GM18520 (cell line): Measurements from ENCODE around the gene RBKS.
"Not testable (repeated sequence)": the region's sequence is repeated elsewhere in the genome, so short reads cannot be mapped to it uniquely, and the experiment has no call there.

Experiments used
- ATAC-seq: cut with Tn5 transposase; IDR thresholded peaks from one replicate; pipeline ENCODE4 v1.9.1; 2021; ENCODE audit not compliant: unreplicated experiment

Gene RBKS

DNA sequence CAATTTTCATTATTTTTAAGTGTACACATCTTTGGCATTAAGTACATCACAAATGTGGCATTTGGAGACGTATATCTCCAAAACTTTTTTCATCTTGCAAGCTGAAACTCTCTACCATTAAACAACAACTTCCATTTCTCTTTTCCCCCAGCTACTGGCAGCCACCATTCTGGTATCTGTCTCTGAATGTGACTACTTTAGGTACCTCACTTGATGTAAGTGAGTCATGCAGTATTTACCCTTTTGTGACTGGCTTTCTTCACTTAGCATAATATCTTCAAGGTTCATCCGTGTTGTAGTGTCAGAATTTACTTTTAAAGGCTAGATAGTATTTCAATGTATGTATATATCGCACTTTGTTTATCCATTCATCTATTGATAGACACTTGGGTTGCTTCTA is 17.4 kb upstream of the RBKS start:
- no peak for ATAC-seq

DNA sequence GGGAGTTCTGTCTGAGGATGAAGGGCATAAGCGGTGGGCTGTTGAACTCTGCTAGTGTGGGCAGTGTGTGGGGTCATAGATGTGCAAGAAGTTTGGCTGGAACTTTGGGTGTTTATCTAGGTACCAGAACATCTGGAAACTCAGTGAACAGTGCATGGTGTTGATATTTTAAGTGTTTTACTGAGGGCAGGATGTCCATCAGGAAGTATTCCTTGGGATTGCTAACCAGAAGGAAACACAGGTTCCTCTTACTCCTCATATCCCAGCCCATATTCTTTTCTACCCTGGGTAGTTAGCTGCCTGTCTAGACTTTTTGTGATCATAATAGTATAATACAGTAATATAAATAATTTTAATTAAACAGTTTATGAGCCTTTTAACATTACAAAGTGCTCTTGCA is 15.9 kb upstream of the RBKS start:
- no peak for ATAC-seq

DNA sequence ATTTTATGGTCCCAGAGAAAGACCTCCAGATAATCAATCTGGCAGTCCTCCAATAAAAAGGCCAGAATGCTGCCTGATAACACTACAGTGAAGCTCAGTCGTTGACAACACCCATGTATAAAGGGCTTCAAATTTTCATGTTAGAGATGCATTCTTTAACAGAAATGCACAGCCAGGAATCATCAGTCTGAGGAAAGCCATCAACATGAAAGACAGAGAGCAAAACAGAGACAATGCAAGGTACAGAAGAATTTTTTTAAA is 14.1 kb upstream of the RBKS start:
- ATAC-seq, result no peak

DNA sequence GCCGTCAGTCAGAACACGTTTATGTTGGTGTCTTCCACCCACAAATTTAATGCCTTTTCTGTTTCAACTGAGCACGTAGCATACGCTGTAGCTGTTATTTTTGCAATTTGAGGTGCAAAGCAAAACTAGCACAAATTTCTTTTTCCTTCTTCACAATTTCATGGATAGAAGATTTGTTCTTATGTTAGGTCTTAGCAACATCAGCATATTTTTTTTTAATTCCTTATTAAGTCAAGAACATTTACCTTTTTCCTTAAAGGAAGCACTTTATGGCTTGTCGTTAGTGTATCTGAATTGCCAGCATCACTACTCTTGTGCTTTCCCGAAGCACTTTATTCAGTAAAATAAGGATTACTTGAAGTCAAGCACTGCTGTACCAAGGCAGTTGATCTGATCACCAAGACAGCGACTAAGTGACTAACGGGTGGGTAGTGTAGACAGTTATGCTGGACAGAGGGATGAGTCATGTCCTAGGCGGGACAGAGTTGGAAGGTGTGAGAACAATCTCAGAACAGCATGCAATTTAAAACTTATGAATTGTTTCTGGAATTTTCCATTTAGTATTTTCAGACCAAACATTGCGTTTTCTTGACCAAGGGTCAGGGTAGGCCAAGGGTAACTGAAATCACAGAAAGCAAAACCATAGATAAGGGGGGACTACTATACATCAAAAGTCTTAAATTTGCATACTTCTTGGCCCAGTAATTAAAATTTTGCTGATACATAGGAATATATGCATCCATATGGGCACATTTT is 13.6 kb upstream of the RBKS start:
- ATAC-seq, result no peak

DNA sequence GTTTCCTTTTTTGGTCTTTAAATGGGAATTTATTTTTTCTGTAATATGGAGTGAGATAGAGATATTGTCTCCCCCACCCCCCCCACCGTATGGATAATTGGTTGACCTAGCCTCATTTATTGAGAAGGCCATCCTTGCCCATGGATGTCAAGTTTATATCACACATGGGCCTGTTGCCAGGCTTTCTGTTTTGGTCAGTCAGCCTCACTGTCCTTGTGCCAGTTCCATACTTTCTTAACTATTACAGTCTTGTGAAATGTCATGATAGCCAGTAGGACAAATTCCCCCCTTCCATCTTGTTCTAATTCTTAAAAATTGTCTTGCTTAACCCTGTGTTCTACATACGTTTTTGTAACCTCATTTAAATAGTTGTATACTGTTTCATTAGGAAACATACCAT is 12.8 kb upstream of the RBKS start:
- no peak for ATAC-seq

DNA sequence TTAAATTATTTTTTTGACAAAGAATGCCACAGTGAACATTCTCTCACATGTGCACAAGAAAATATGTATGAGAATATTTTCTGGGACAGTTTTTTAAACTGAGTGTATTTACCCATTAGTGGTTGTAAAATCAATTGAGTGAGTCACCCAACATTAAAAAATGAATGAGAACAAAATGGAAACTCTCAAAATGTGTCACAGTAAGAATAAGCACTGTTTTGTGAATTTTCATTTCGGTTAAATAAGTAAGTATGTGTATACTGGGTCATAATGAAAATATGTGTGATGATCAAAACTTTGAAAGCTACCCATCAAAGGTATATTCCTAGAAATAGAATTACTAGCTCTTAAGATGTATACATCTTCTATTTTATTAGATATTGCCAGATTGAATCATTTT is 11.9 kb upstream of the RBKS start:
- no peak for ATAC-seq

DNA sequence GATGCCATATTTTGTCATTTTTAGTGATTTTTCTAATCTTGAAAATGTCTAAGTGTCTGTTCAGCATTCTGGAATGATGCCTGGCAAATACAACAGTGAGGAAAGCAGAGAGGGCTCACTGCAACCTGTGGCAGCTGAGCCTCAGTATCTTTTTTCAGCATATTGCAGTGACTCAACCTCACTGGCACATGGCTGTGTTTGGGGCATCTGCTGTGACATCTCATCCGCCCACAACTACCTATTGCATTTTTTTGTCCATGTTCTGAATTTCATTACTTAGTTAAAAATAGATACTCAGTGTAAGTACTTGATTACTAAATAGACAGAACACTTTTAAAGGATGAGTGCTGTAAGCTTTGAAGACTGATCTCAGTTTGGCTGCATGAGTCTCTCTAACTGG is 11.0 kb upstream of the RBKS start:
- ATAC-seq, result no peak

DNA sequence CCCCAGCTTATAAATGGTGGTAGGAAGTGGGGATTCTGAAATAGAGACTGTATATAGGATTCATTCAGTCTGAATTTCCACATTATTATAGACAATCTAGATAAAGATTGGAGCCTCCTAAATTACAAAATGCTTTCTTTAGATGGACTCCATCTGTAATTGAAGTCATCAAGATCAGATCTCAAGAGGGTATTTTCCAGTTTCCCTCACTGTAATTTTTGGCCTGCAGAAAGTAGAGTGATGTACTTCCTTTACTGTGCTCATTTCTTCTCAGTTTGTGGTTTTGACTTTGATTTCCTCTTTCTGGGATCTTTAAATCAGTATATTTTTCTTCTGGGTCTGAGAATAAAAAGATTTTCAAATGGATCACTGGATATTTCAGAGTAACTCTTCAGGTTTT is 7.5 kb upstream of the RBKS start:
- no peak for ATAC-seq

DNA sequence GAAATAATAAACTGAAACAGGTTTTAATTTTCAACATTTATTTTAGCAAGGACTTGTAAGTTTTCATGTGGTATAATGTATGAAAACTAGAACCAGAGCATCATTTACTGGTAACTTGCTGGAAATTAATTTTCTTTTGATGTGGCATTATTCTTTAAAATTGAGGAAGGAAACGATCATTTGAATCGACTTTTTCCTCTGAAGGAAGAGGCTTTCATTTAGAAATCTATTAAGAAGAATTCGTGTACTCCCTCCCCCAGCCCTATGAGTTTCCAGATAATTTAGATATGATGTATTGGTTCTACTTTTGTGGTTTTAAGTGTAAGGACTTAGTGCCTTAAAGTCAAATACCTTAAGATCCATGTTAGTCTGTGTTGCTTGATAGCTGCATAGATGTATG is 2.8 kb upstream of the RBKS start:
- no peak for ATAC-seq

DNA sequence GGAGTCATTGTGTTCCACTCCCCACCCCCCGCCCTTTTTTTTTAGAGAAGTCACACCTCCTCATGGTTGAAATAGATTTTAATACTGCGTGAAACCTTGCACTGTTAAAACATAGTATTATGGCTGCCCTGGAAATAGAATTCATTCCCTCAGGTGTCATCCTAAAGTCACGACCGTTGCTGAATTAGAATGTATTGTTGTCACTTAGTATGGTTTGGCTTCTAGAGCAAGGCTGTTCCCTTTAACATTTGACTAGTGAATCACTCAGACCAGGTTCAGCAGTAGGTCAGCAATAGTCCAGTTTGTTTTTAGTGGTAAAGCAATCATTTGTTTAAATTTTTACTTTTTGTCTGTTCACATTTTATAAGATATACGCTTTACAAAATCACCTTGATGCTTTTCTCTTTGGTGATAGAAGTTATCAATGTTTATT is 1.5 kb upstream of the RBKS start:
- ATAC-seq, result no peak

DNA sequence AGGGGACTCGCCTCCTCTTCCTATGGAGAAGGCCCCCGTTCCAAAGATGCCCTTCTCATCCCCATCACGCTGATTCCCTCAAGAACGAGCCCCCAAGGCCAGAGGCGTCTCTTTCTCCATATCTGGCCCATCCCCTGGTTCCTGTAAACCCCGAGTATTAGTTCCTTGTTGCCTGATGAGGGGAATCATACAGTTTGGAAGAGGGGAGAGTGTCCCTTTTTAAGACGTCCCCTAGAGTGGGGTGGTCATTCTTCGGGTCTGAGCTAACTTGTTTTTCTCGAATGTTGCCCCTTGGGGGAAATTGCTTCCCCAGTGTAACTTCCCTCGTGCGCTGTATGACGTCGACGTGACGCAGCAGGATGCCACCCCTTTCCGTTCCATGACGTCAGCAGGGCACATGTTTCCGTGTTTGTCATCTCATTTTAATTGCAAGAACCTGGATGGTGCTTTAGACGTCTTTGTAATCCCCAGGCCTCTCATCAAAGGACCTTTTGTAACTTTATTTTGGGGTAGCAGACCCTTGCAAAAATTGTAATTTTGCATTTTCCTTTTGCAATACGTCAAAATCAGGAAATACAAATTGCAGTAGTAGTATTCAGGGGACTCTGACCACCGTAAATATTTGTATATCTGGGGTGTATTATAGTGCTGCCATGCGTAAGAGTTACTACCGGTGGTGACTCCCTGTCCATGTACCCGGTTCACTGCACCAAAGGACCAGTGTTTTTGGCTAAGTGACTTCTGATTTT is 911 bp upstream of the RBKS start:
- ATAC-seq, result no peak

DNA sequence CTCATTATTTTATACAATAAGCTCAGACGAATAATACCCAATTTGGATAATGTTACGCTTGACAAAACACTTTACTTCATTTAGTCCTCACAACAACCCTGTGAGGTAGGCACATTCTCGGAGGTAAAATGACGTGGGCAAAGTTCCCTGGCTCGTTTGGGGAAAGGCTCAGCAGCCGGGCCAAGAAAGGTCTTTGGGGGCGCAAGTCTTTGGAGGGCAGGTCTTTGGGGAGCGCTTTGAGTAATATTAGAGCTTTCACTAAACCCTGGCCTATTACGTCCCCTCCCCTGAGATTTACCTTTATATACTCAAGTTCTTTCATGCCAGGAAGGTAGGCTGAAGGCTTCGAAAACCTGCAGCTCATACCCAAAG is 427 bp downstream of the RBKS start:
- ATAC-seq, result no peak

DNA sequence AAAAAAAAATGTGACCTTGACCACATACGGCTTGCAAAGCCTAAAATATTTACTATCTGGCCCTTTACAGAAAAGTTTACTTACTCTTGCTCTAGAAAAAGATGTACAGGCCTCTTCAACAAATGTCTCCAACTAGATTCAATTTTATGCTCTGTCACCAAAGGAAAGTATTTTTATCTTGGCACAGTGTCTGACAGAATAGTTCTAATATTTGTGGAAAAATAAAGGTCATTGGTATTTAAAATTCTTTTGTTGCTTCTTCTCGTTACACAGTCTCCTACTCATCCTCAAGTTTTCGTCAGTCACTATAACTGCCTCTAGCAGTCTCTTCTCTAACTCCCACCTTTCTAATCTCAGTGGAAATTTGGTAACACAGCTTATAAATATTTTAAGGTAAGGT is 1.4 kb downstream of the RBKS start:
- ATAC-seq, result no peak

DNA sequence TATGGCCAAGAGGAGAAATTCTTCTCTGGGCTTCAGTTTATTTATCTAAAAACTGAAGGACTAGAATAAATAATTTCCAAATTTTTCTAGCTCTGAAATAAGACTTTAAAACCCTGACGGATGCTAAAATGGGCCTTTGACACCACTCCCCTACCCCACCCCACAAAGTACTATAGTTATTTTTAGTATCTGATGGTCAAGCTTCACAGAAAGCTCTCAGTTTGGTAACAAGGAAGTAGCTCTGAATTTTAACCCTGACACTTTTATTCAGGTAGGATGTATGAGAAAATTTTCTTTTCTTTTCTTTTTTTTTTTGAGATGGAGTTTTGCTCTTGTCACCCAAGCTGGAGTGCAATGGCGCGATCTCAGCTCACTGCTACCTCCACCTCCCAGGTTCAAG is 2.4 kb downstream of the RBKS start:
- no peak for ATAC-seq

DNA sequence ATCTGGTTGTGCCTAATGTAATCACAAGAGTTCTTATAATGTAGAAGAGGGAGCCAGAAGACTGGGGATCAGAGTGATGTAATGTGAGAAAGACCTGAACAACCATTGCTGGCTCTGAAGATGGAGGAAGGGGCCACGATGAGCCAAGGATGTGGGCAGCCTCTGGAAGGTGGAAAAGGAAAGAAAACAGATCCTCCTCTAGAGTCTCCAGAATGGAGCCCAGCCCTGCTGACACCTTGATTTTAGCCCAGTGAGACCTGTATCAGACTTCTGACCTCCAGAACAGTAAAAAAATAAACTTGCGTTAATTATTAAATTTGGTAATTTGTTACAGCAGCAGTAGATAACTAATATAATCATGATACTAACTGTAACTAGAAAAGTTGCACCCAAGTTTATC is 3.1 kb downstream of the RBKS start:
- ATAC-seq, result no peak

DNA sequence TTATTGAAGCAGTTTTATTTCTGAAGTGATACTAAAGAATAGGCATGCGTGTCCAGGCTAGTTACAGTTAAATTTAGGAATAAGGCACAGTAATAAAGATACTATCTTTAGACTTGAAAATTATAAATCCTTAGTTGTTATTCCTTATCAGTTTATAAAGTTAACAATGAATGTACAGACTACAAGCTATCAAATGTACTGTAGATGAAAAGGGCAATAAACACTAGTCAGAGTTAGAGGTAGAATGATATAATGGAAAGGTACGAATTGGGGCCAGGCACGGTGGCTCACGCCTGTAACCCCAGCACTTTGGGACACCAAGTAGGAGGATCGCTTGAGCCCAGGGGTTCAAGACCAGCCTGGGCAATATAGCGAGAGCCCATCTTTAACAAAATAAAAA is 3.9 kb downstream of the RBKS start:
- no peak for ATAC-seq

DNA sequence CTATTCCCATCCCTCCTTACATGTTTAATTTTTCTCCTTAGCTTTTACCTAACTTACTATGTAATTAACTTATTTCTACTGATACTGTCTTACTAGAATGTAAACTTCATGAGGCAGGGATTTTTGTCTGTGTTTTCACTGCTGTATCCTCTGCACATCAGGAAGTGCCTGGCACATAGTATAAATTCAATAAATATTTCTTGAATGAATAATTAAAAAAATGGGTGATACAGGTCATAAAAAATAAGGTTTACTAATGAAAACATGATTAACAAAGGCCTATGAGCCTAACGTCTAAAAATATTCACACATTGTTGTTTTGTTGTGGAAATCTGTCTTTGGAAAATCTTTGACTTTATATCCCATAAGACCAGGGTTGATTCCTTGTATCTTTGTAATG is 4.5 kb downstream of the RBKS start:
- ATAC-seq, result no peak

DNA sequence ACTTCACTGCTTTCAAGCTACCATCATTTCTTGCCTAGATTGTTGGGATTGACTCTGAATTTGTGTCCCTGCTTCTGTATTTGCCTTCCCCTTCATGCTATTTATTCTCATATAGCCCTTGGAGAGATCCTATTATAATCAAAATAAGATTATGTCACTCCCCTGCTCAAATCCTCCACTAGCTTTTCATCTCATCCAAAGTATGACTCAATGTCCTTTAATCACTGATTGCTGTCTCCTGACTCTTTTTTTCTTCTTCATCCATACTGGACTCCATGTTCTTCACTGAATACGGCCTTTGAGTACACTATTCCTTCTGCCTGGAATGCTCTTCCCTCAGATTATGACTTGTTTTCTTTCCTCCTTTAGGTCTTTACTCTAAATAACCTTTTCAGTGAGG is 5.0 kb downstream of the RBKS start:
- no peak for ATAC-seq

DNA sequence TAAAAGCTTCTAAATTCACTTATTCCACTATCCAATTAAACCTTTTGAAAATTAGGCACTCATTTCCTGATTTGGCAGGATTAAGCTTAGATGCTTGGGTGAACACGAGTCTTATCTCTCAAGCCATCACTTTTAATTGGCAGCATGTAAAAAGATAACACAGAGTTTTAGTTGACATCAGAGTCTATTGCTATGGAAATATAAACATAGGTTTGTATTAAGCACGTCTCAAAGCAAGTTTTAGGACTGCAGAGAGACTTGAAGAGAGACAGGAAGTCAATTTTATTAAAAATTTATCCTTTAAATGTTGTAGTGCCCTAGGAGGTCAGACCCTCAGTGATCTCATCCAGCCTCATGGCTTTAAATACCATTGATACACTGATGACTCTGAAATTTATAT is 5.6 kb downstream of the RBKS start:
- no peak for ATAC-seq

DNA sequence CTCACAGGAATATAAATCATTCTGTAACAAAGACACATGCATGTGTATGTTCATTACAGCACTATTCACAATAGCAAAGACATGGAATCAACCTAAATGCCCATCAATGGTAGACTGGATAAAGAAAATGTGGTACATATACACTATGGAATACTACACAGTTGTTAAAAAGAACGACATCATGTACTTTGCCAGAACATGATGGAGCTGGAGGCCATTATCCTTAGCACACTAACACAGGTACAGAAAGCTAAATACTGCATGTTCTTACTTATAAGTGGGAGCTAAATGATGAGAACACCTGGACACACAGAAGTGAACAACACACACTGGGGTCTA is 7.6 kb downstream of the RBKS start:
- not testable (repeated sequence) for ATAC-seq

DNA sequence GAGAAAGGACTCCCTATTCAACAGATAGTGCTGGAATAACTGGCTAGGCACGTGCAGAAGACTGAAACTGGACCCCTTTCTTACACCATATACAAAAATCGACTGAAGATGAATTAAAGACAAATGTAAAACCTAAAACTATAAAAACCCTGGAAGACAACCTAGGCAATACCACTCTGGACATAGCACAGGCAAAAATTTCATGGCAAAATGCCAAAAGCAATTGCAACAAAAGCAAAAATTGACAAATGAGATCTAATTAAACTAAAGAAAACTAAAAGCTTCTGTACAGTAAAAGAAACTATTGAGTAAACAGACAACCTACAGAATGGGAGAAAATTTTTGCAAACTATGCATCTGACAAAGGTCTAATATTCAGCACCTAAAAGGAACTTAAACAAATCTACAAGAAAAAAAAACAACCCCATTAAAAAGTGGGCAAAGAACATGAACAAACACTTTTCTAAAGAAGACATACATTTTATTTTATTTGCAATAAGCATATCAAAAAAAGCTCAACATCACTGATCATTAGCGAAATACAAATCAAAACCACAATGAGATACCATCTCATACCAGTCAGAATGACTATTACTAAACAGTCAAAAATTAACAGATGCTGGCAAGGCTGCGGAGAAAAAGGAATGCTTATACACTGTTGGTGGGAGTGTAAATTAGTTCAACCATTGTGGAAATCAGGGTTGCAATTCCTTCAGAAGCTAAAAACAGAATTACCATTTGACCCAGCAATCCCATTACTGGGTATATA is 8.2 kb downstream of the RBKS start:
- ATAC-seq, result not testable (repeated sequence)

DNA sequence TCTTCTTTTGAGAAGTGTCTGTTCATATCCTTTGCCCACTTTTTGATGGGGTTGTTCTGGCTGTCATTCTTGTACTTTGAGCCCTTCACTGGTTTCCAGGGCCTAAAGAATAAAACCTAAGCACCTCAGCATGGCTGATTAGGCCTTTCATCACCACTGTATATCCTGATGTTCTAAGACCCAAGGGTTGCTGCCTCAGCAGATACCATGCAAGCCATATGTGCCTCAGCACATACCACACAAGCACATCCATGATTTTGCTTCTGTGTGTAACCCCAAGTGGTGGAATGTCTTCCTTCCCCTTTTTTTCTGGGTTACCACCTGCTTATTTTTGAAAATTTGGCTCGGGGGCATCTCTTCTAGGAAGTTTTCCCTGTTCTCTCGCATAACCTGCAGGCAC is 11.4 kb downstream of the RBKS start:
- no peak for ATAC-seq
